ENCODE measurements around the gene DDX39B.

GRCh38 chr6:31560697-31561058, 18.9 kb upstream of the DDX39B start:
- no peak for TF ChIP-seq CTCF (IDR thresholded peaks at IDR 0.05; ENCODE audit: poor library complexity)
- TF ChIP-seq EZH2phosphoT487 (IDR thresholded peaks at IDR 0.05; ENCODE audit: low read depth, severe bottlenecking, unreplicated experiment) = no peak
- no peak for TF ChIP-seq EZH2 (IDR thresholded peaks at IDR 0.05; ENCODE audit: borderline replicate concordance)

All from hepatocyte (in vitro differentiated cells).